Endothelial cell of umbilical vein (primary cell): ENCODE data around the gene HMGXB4.

Source experiments
- EZH2 ChIP-seq: IDR thresholded peaks from 2 replicates; pipeline ENCODE4 v1.6.1; 2012; ENCODE audit warnings: borderline replicate concordance, low read depth, mild to moderate bottlenecking, moderate library complexity, low read length, inconsistent platforms; ENCODE audit not compliant: severe bottlenecking
- JUN ChIP-seq: IDR thresholded peaks from 2 replicates; pipeline ENCODE4 v1.6.1; 2011; ENCODE audit warnings: borderline replicate concordance, low read depth; ENCODE audit not compliant: insufficient read length, insufficient read depth
- POLR2A ChIP-seq: IDR thresholded peaks from 2 replicates; pipeline ENCODE4 v1.6.1; 2012; ENCODE audit warnings: low read depth, mild to moderate bottlenecking, control low read depth, low read length
- POLR2AphosphoS5 ChIP-seq: IDR thresholded peaks from 2 replicates; pipeline ENCODE4 v1.6.1; 2012; ENCODE audit warnings: low read depth, mild to moderate bottlenecking, control low read depth, low read length, moderate library complexity; ENCODE audit not compliant: insufficient read depth
- TF ChIP-seq, protein P1 (sequence below), 2 donors: IDR thresholded peaks; 1 replicate in 1 of 2; 2 replicates in 1 of 2; pipeline ENCODE4 v1.5.1; 2011; ENCODE audit warnings: low read length in 2 of 2, mild to moderate bottlenecking in 2 of 2, moderate library complexity in 2 of 2, control low read depth in 1 of 2, inconsistent platforms in 1 of 2, low read depth in 1 of 2; ENCODE audit not compliant: insufficient read depth in 1 of 2; ENCODE audit errors: extremely low read depth in 1 of 2
- TF ChIP-seq, protein P2 (sequence below): IDR thresholded peaks from 2 replicates; pipeline ENCODE4 v1.6.1; 2011; ENCODE audit not compliant: insufficient read depth, insufficient read length

DNA sequence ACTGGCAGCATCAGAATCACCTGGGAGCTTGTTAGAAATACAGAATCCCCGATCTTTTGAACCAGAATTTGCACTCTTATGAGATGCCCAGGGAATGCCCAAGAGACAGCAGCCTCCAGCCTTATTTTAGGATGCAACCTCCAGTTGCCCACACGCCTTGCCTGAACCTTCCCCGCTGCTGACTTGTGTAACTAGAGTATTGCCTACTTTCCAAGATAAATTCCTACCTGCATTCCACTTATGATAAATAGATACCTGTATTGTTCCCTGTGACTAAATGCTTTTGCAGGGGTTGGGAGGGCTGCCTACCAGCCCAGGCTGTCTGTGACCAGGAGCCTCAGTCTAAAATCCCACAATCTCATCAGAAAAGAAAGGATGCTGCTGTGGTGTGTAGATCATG lies 44.3 kb upstream of the HMGXB4 start:
- TF ChIP-seq JUN = no peak
- no peak for TF ChIP-seq POLR2A
- TF ChIP-seq, protein P1, sequence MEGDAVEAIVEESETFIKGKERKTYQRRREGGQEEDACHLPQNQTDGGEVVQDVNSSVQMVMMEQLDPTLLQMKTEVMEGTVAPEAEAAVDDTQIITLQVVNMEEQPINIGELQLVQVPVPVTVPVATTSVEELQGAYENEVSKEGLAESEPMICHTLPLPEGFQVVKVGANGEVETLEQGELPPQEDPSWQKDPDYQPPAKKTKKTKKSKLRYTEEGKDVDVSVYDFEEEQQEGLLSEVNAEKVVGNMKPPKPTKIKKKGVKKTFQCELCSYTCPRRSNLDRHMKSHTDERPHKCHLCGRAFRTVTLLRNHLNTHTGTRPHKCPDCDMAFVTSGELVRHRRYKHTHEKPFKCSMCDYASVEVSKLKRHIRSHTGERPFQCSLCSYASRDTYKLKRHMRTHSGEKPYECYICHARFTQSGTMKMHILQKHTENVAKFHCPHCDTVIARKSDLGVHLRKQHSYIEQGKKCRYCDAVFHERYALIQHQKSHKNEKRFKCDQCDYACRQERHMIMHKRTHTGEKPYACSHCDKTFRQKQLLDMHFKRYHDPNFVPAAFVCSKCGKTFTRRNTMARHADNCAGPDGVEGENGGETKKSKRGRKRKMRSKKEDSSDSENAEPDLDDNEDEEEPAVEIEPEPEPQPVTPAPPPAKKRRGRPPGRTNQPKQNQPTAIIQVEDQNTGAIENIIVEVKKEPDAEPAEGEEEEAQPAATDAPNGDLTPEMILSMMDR (IDR thresholded peaks at IDR 0.05; ENCODE audit: extremely low read depth in 1 of 2, insufficient read depth in 1 of 2, low read depth in 1 of 2, low read length in 2 of 2) = no peak
- TF ChIP-seq POLR2AphosphoS5 = no peak
- TF ChIP-seq, protein P2, sequence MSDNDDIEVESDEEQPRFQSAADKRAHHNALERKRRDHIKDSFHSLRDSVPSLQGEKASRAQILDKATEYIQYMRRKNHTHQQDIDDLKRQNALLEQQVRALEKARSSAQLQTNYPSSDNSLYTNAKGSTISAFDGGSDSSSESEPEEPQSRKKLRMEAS = no peak
- TF ChIP-seq EZH2 = no peak
